ENCODE data around the gene SLC34A1. TPM values are rescaled to one million over a fixed set of nuclear protein-coding genes. Genes with fewer than 3 reads are reported as not detected.

Gene SLC34A1
- total RNA-seq, 1 donor from 2014 or later: not detected

GRCh38 chr5:177444106-177445051, 60.1 kb downstream of the SLC34A1 start:
- H3K27ac Mint-ChIP-seq (ENCODE audit: unreplicated experiment): no peak overlapping the region
- H3K36me3 Mint-ChIP-seq (ENCODE audit: low read depth): peaks cover 8% of the 10 kb centered on the region
- H3K4me3 Mint-ChIP-seq (ENCODE audit: unreplicated experiment): no peak overlapping the region
- no peak for DNase-seq (ENCODE audit: low spot score)
- TF ChIP-seq CTCF (IDR thresholded peaks at IDR 0.05): no peak
- no peaks in the 10 kb centered on the region for H3K9me3 Mint-ChIP-seq (ENCODE audit: low read depth)
- H3K27me3 Mint-ChIP-seq (ENCODE audit: low read depth): no peaks in the 10 kb centered on the region
- peaks cover 21% of the 10 kb centered on the region for H3K4me1 Mint-ChIP-seq (ENCODE audit: low read depth)

GRCh38 chr5:177445052-177445916, 61.0 kb downstream of the SLC34A1 start:
- H3K27ac Mint-ChIP-seq (ENCODE audit: unreplicated experiment): peak overlapping the region; percentile 27

GRCh38 chr5:177445917-177446199, 61.6 kb downstream of the SLC34A1 start:
- Mint-ChIP-seq H3K4me1 (ENCODE audit: low read depth) (peaks cover 21% of the 10 kb centered on the region), H3K27ac (ENCODE audit: unreplicated experiment) (peak overlapping the region; percentile 27), H3K27me3 (ENCODE audit: low read depth) (no peaks in the 10 kb centered on the region), H3K4me3 (ENCODE audit: unreplicated experiment) (peak overlapping the region; percentile 51), H3K9me3 (ENCODE audit: low read depth) (no peaks in the 10 kb centered on the region), H3K36me3 (ENCODE audit: low read depth) (peaks cover 4% of the 10 kb centered on the region)
- no peak for TF ChIP-seq CTCF (IDR thresholded peaks at IDR 0.05)
- DNase-seq (ENCODE audit: low spot score): no peak

More at GRCh38 chr5:177445052-177445916, 61.0 kb downstream of the SLC34A1 start:
- no peak for TF ChIP-seq CTCF (IDR thresholded peaks at IDR 0.05)
- peaks cover 21% of the 10 kb centered on the region for H3K4me1 Mint-ChIP-seq (ENCODE audit: low read depth)
- peak overlapping the region; percentile 51 for H3K4me3 Mint-ChIP-seq (ENCODE audit: unreplicated experiment)
- no peaks in the 10 kb centered on the region for H3K27me3 Mint-ChIP-seq (ENCODE audit: low read depth)
- no peak for DNase-seq (ENCODE audit: low spot score)
- H3K9me3 Mint-ChIP-seq (ENCODE audit: low read depth): no peaks in the 10 kb centered on the region
- H3K36me3 Mint-ChIP-seq (ENCODE audit: low read depth): peaks cover 4% of the 10 kb centered on the region

- no peaks in the 10 kb centered on the region for H3K9me3 Mint-ChIP-seq (ENCODE audit: low read depth)
- peak; percentile 94 for DNase-seq (ENCODE audit: low spot score)
- H3K27ac Mint-ChIP-seq (ENCODE audit: unreplicated experiment): peak within 1 kb of the TSS; percentile 80
- H3K4me1 Mint-ChIP-seq (ENCODE audit: low read depth): peaks cover 21% of the 10 kb centered on the region
- H3K36me3 Mint-ChIP-seq (ENCODE audit: low read depth): peaks cover 4% of the 10 kb centered on the region
- peak within 1 kb of the TSS; percentile 64 for H3K4me3 Mint-ChIP-seq (ENCODE audit: unreplicated experiment)
- no peaks in the 10 kb centered on the region for H3K27me3 Mint-ChIP-seq (ENCODE audit: low read depth)
- peak; percentile 34 for TF ChIP-seq CTCF (IDR thresholded peaks at IDR 0.05)
These were observed 62.2 kb downstream of the SLC34A1 start, which contains the start of gene PRR7 for GRCh38 chr5:177446200-177447065. Gene PRR7, plus strand, starts transcription at chr5:177446814. Its CDS starts 8,254 bp downstream, at chr5:177455068.

Data from chondrocyte (in vitro differentiated cells).